Naive B cell (primary cell): ENCODE measurements around the gene SLC37A1. TPM values are rescaled to one million over a fixed set of nuclear protein-coding genes. Genes with fewer than 3 reads are reported as not detected.
A peak's percentile ranks its signal among the peaks of the same experiment; 100 is the strongest.
"Not testable (repeated sequence)": the region's sequence is repeated elsewhere in the genome, so short reads cannot be mapped to it uniquely, and the experiment has no call there.

Experiments
- ATAC-seq, 2 donors: fragments of 150-1000 bp; cut with Tn5 transposase; 2 replicates each; pipeline ENCODE4 v1.10.0; 2021; ENCODE audit warnings: low read depth in 2 of 2, mild to moderate bottlenecking in 2 of 2, moderate library complexity in 2 of 2
- DNase-seq: peaks from one replicate; pipeline ENCODE4 v3.0.0; 2022
- H3K27ac Mint-ChIP-seq, 6 donors: one replicate each; pipeline ENCODE4 v1.8.0; 2020 to 2022; ENCODE audit warnings: mild to moderate bottlenecking in 6 of 6, mixed read lengths in 6 of 6, moderate library complexity in 5 of 6, inconsistent platforms in 2 of 6
- H3K27me3 Mint-ChIP-seq, 3 donors: one replicate each; pipeline ENCODE4 v1.8.0; 2021 to 2022; ENCODE audit warnings: mixed read lengths in 3 of 3, mild to moderate bottlenecking in 1 of 3
- H3K36me3 Mint-ChIP-seq, 2 donors: one replicate each; pipeline ENCODE4 v1.8.0; 2020 to 2022; ENCODE audit warnings: mixed read lengths in 2 of 2, inconsistent platforms in 1 of 2, mild to moderate bottlenecking in 1 of 2
- H3K4me1 Mint-ChIP-seq, 3 donors: one replicate each; pipeline ENCODE4 v1.8.0; 2020 to 2022; ENCODE audit warnings: mixed read lengths in 3 of 3, inconsistent platforms in 1 of 3, mild to moderate bottlenecking in 1 of 3, moderate library complexity in 1 of 3
- H3K4me3 Mint-ChIP-seq, 8 donors: one replicate each; pipeline ENCODE4 v1.8.0; 2020 to 2022; ENCODE audit warnings: mild to moderate bottlenecking in 8 of 8, mixed read lengths in 8 of 8, moderate library complexity in 8 of 8, inconsistent platforms in 2 of 8
- H3K9me3 Mint-ChIP-seq, 7 donors: one replicate each; pipeline ENCODE4 v1.8.0; 2020 to 2022; ENCODE audit warnings: mixed read lengths in 7 of 7, mild to moderate bottlenecking in 5 of 7, inconsistent platforms in 2 of 7, moderate library complexity in 1 of 7
- polyA plus RNA-seq, 6 donors: library from polyadenylated mRNA; unstranded; fragments of 300-500 nt; fragmentation: Illumina TruSeq; gene quantifications; one replicate each; pipeline ENCODE4 v1.2.3, GENCODE V29; 2021; ENCODE audit warnings: low read depth in 6 of 6

Gene SLC37A1
- polyA plus RNA-seq, 6 donors from 2014 or later, result 4.9 to 15.7 (median 11.2) TPM

- H3K27me3 Mint-ChIP-seq, result peaks cover 0 to 33% (median 21%) of the 10 kb centered on the region in 3 donors
- no peak overlapping the region for H3K27ac Mint-ChIP-seq
- H3K4me1 Mint-ChIP-seq, result no peaks in the 10 kb centered on the region
- H3K4me3 Mint-ChIP-seq, result no peak overlapping the region
- peaks cover 6 to 23% (median 18%) of the 10 kb centered on the region in 7 donors for H3K9me3 Mint-ChIP-seq
- DNase-seq, result no peak
- no peak for ATAC-seq
- H3K36me3 Mint-ChIP-seq, result no peaks in the 10 kb centered on the region
Observed at GRCh38 chr21:42601656-42602055, 88.0 kb downstream of the SLC37A1 start.

- H3K4me3 Mint-ChIP-seq, result no peak overlapping the region
- no peak overlapping the region for H3K27ac Mint-ChIP-seq
- peaks cover 0 to 5% of the 10 kb centered on the region in 2 donors for H3K36me3 Mint-ChIP-seq
- peaks cover 0 to 19% (median 8%) of the 10 kb centered on the region in 3 donors for H3K27me3 Mint-ChIP-seq
- ATAC-seq (no peak), DNase-seq (no peak)
- peaks cover 6 to 13% (median 8%) of the 10 kb centered on the region in 3 donors for H3K4me1 Mint-ChIP-seq
- peaks cover 10 to 52% (median 20%) of the 10 kb centered on the region in 7 donors for H3K9me3 Mint-ChIP-seq
Observed at GRCh38 chr21:42607102-42607501, 93.5 kb downstream of the SLC37A1 start.

GRCh38 chr21:42607525-42608102 lies 94.0 kb downstream of the SLC37A1 start:
- Mint-ChIP-seq H3K27ac (peak overlapping the region in 1 of 6 donors; percentile 82), H3K4me1 (peaks cover 6 to 13% (median 8%) of the 10 kb centered on the region in 3 donors), H3K4me3 (peak overlapping the region in 1 of 8 donors; percentile 21), H3K9me3 (peaks cover 10 to 57% (median 20%) of the 10 kb centered on the region in 7 donors), H3K27me3 (peaks cover 0 to 17% (median 8%) of the 10 kb centered on the region in 3 donors), H3K36me3 (peaks cover 0 to 5% of the 10 kb centered on the region in 2 donors)
- DNase-seq (no peak), ATAC-seq (no peak)

GRCh38 chr21:42608446-42608845 lies 94.8 kb downstream of the SLC37A1 start:
- peaks cover 6 to 13% (median 8%) of the 10 kb centered on the region in 3 donors for H3K4me1 Mint-ChIP-seq
- no peak overlapping the region for H3K27ac Mint-ChIP-seq
- H3K36me3 Mint-ChIP-seq, result peaks cover 0 to 5% of the 10 kb centered on the region in 2 donors
- H3K27me3 Mint-ChIP-seq, result peaks cover 0 to 14% (median 8%) of the 10 kb centered on the region in 3 donors
- no peak overlapping the region for H3K4me3 Mint-ChIP-seq
- H3K9me3 Mint-ChIP-seq, result peaks cover 10 to 61% (median 22%) of the 10 kb centered on the region in 7 donors
- DNase-seq (no peak), ATAC-seq (no peak)

GRCh38 chr21:42609811-42610210 lies 96.2 kb downstream of the SLC37A1 start:
- H3K27ac Mint-ChIP-seq, result peak overlapping the region in 3 of 6 donors; percentile 18 to 48 (median 33)
- H3K4me3 Mint-ChIP-seq, result peak overlapping the region in 2 of 8 donors; percentile 21 to 52
- ATAC-seq (peak; percentile 98 to 100), DNase-seq (no peak)
- H3K27me3 Mint-ChIP-seq, result peaks cover 0 to 4% (median 0%) of the 10 kb centered on the region in 3 donors
- peaks cover 0 to 5% of the 10 kb centered on the region in 2 donors for H3K36me3 Mint-ChIP-seq
- H3K4me1 Mint-ChIP-seq, result peaks cover 6 to 13% (median 8%) of the 10 kb centered on the region in 3 donors
- H3K9me3 Mint-ChIP-seq, result peaks cover 2 to 54% (median 18%) of the 10 kb centered on the region in 7 donors

- Mint-ChIP-seq H3K4me3 (no peak overlapping the region), H3K27me3 (peaks cover 0 to 4% (median 0%) of the 10 kb centered on the region in 3 donors), H3K4me1 (peaks cover 6 to 13% (median 8%) of the 10 kb centered on the region in 3 donors), H3K27ac (no peak overlapping the region), H3K36me3 (peaks cover 0 to 5% of the 10 kb centered on the region in 2 donors), H3K9me3 (peaks cover 0 to 38% (median 15%) of the 10 kb centered on the region in 7 donors)
- ATAC-seq (no peak), DNase-seq (no peak)
Observed at GRCh38 chr21:42611852-42612251, 98.2 kb downstream of the SLC37A1 start.

GRCh38 chr21:42612390-42612789 lies 98.7 kb downstream of the SLC37A1 start:
- DNase-seq (no peak), ATAC-seq (no peak)
- H3K9me3 Mint-ChIP-seq, result peaks cover 0 to 38% (median 15%) of the 10 kb centered on the region in 7 donors
- H3K36me3 Mint-ChIP-seq, result peaks cover 0 to 5% of the 10 kb centered on the region in 2 donors
- no peaks in the 10 kb centered on the region for H3K27me3 Mint-ChIP-seq
- H3K4me3 Mint-ChIP-seq, result no peak overlapping the region
- no peak overlapping the region for H3K27ac Mint-ChIP-seq
- peaks cover 6 to 13% (median 8%) of the 10 kb centered on the region in 3 donors for H3K4me1 Mint-ChIP-seq

- Mint-ChIP-seq H3K27ac (no peak overlapping the region), H3K27me3 (peaks cover 5 to 13% (median 8%) of the 10 kb centered on the region in 3 donors), H3K36me3 (peaks cover 0 to 5% of the 10 kb centered on the region in 2 donors), H3K4me1 (peaks cover 6 to 13% (median 8%) of the 10 kb centered on the region in 3 donors), H3K4me3 (no peak overlapping the region), H3K9me3 (peaks cover 0 to 33% (median 15%) of the 10 kb centered on the region in 7 donors)
- DNase-seq (no peak), ATAC-seq (no peak)
Observed at GRCh38 chr21:42613756-42614155, 100.1 kb downstream of the SLC37A1 start.

- Mint-ChIP-seq H3K4me1 (peaks cover 4 to 11% (median 6%) of the 10 kb centered on the region in 3 donors), H3K4me3 (no peak overlapping the region), H3K27ac (peak overlapping the region in 1 of 6 donors; percentile 21), H3K27me3 (peaks cover 8 to 18% (median 14%) of the 10 kb centered on the region in 3 donors), H3K9me3 (peaks cover 0 to 26% (median 10%) of the 10 kb centered on the region in 7 donors), H3K36me3 (peaks cover 0 to 3% of the 10 kb centered on the region in 2 donors)
- ATAC-seq, result no peak
- no peak for DNase-seq
Observed at GRCh38 chr21:42614396-42614795, 100.7 kb downstream of the SLC37A1 start.

- Mint-ChIP-seq H3K4me3 (no peak overlapping the region), H3K4me1 (peaks cover 4 to 6% (median 6%) of the 10 kb centered on the region in 3 donors), H3K27me3 (peaks cover 8 to 23% (median 19%) of the 10 kb centered on the region in 3 donors), H3K27ac (no peak overlapping the region), H3K36me3 (no peaks in the 10 kb centered on the region), H3K9me3 (peaks cover 0 to 21% (median 9%) of the 10 kb centered on the region in 7 donors)
- peak; percentile 71 to 79 for ATAC-seq
- no peak for DNase-seq
Observed at GRCh38 chr21:42614811-42615351, 101.2 kb downstream of the SLC37A1 start.

GRCh38 chr21:42615377-42615776 lies 101.7 kb downstream of the SLC37A1 start:
- Mint-ChIP-seq H3K9me3 (peaks cover 0 to 17% (median 8%) of the 10 kb centered on the region in 7 donors), H3K27me3 (peaks cover 8 to 27% (median 24%) of the 10 kb centered on the region in 3 donors)
- H3K36me3 Mint-ChIP-seq, DNase-seq, H3K27ac Mint-ChIP-seq, H3K4me3 Mint-ChIP-seq, H3K4me1 Mint-ChIP-seq, ATAC-seq: not testable (repeated sequence)

- H3K4me3 Mint-ChIP-seq, result no peak overlapping the region
- H3K4me1 Mint-ChIP-seq, result no peaks in the 10 kb centered on the region
- H3K9me3 Mint-ChIP-seq, result peaks cover 0 to 16% (median 8%) of the 10 kb centered on the region in 7 donors
- DNase-seq (no peak), ATAC-seq (no peak)
- no peaks in the 10 kb centered on the region for H3K36me3 Mint-ChIP-seq
- no peak overlapping the region for H3K27ac Mint-ChIP-seq
- H3K27me3 Mint-ChIP-seq, result peaks cover 8 to 27% (median 26%) of the 10 kb centered on the region in 3 donors
Observed at GRCh38 chr21:42615924-42616323, 102.3 kb downstream of the SLC37A1 start.

- H3K4me1 Mint-ChIP-seq, result no peaks in the 10 kb centered on the region
- H3K27ac Mint-ChIP-seq, result no peak overlapping the region
- H3K36me3 Mint-ChIP-seq, result no peaks in the 10 kb centered on the region
- ATAC-seq (peak in 1 of 2 donors; percentile 40), DNase-seq (no peak)
- H3K27me3 Mint-ChIP-seq, result peaks cover 12 to 30% (median 27%) of the 10 kb centered on the region in 3 donors
- no peak overlapping the region for H3K4me3 Mint-ChIP-seq
- peaks cover 0 to 16% (median 8%) of the 10 kb centered on the region in 7 donors for H3K9me3 Mint-ChIP-seq
Observed at GRCh38 chr21:42616446-42616845, 102.8 kb downstream of the SLC37A1 start.
